Measurements from ENCODE around the gene TTC21B.

DNA sequence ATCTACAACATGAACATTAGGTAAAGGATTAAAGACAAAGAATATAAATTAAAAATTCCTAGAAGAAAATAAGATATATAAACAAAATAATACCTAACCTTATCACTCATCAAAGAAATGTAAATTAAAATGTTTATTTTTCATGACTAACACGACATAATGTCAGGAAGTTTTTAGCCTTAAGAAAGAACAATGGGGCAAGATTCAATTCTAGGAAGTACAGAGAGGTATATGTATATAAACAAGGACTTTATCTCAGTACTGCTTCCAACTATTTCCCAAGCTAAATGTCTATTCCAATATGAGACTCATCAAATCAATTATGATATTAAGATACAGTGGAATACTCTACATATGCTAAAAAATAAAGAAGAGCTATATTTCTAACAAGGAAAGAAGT lies 44.1 kb downstream of the TTC21B start:
- TF ChIP-seq POLR2A (IDR thresholded peaks at IDR 0.05) (no peak), POLR2AphosphoS5 (IDR thresholded peaks at IDR 0.05) (no peak)
- TF ChIP-seq, protein P1, sequence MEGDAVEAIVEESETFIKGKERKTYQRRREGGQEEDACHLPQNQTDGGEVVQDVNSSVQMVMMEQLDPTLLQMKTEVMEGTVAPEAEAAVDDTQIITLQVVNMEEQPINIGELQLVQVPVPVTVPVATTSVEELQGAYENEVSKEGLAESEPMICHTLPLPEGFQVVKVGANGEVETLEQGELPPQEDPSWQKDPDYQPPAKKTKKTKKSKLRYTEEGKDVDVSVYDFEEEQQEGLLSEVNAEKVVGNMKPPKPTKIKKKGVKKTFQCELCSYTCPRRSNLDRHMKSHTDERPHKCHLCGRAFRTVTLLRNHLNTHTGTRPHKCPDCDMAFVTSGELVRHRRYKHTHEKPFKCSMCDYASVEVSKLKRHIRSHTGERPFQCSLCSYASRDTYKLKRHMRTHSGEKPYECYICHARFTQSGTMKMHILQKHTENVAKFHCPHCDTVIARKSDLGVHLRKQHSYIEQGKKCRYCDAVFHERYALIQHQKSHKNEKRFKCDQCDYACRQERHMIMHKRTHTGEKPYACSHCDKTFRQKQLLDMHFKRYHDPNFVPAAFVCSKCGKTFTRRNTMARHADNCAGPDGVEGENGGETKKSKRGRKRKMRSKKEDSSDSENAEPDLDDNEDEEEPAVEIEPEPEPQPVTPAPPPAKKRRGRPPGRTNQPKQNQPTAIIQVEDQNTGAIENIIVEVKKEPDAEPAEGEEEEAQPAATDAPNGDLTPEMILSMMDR (IDR thresholded peaks at IDR 0.05), result no peak

All from suprapubic skin (tissue), 4 donors.